T-helper 2 cell treated with Interferon-gamma antibody and Interleukin-4, amounts not matched to agents 100 ng/mL and 5 ng/mL, for 36 hours (primary cell): ENCODE measurements around the gene EDC4. TPM values are rescaled to one million over a fixed set of nuclear protein-coding genes. Genes with fewer than 3 reads are reported as not detected.

Experiments
- intact Hi-C: fragments of 100-400 bp; cut with micrococcal nuclease; formaldehyde crosslinking; loops from one replicate; pipeline ENCODE4 v1.15.1; 2023
- total RNA-seq: library from RNA; stranded (reverse); gene quantifications from 2 replicates; pipeline ENCODE4 v1.2.3, GENCODE V29; 2022

The EDC4 gene
- total RNA-seq, 1 donor from 2014 or later: 112 TPM

DNA sequence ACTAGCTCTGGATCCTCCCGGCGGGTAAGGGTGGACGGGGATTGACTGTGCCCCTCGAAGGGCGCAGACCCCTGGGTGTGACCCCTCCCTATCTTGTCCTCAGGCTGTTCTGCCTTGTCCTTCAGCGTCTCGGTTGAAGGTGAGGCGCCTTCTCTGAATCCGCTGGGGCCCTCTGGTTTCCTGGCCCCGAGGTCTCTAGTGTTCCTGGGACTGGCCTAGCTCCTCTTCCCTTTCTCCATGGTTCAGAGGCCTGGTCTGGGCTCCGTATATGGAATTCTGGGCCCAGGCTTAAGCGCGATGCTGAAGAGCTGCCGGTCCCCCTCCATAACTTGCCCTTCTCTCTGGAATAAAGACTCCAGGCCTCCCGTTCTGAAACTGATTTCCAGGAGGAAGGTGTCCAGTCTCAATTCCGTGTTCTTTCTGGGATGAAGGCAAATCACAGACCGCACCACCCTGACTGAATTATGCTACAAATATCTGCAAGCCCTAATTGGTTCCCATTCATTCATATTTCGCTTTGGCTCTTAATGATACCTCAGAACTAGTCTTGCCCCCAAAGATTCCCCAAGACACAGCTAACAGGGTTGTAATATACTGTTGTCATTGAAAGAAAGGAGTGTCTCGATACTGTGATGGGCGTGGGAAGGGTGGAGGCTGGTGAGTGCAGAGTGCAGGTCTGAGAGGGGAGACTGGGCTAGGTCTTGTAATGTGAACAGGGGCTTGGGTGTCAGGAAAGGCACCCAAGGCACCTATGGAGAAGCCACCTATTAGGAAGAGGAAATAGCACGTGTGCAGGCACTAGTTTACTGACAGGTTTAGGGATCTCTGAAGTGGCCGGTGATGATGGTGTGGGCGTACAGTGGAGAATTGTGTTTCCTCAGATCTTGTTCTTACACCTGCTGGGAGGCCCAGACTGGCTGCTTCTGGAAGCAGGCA lies 851 bp downstream of the EDC4 start:
- intact Hi-C loops: loop anchor here (2.0 kb wide), 2 partner anchors 27 to 67 kb away; partner anchors contain the start of genes CENPT, NUTF2, RANBP10 and TSNAXIP1

DNA sequence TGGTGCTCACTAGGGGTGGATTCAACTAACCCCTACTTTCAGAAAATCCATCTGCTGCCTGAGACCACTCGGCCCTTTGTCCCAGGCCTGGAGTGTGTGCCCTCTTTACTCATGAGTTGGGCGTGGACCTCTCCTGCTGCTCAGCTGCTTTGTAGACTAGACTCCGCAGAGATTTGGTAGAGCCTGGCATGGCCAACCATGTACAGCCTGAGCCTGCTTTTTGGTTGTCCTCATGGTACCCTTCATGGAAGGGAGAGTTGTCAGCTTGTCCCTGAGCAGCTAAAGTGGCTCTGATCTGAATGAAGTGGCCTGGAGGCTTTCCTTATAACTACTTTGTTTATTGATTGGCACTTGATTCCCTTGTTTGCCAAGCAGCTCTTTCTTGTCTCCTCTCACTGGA lies 1.5 kb downstream of the EDC4 start:
- intact Hi-C loops: no loop called here

DNA sequence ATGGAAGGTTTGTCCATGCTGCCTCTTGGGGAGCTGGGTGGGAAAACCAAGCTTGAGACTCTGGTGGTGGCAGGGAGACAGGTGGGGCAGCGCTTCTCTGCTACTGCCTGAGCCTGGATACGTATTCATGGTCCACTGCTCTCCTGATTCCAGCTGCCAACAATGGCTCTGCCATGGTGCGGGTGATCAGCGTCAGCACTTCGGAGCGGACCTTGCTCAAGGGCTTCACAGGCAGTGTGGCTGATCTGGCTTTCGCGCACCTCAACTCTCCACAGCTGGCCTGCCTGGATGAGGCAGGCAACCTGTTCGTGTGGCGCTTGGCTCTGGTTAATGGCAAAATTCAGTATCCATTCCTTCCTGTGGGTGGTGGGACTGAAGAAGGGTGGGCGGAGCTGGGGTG lies 4.2 kb downstream of the EDC4 start:
- intact Hi-C loops: no loop called here

DNA sequence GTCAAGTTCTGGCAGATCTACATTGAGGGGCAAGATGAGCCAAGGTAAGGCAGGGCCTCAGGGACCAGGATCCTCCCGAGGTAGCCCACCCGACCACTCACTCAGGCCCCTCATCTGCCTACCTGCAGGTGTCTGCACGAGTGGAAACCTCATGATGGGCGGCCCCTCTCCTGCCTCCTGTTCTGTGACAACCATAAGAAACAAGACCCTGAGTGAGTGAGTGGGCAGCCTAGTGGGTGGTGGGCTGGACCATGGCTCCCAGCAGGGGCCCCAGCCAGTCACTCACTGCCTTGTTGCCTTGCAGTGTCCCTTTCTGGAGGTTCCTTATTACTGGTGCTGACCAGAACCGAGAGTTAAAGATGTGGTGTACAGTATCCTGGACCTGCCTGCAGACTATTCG lies 5.4 kb downstream of the EDC4 start:
- intact Hi-C loops: no loop called here

DNA sequence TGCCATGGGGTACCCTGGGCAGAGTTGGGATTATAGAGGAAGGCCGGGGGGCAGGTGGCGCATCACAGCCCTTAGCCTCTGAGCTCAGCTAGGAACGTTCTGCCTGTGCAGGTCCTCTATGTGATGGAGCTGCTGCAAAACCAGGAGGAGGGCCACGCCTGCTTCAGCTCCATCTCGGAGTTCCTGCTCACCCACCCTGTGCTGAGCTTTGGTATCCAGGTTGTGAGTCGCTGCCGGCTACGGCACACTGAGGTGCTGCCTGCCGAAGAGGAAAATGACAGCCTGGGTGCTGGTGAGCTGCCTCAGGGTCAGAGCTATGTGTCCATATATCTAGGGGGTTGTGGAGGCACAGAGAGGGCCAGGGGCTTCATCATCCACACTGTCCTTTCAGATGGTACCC lies 6.0 kb downstream of the EDC4 start:
- intact Hi-C loops: no loop called here

DNA sequence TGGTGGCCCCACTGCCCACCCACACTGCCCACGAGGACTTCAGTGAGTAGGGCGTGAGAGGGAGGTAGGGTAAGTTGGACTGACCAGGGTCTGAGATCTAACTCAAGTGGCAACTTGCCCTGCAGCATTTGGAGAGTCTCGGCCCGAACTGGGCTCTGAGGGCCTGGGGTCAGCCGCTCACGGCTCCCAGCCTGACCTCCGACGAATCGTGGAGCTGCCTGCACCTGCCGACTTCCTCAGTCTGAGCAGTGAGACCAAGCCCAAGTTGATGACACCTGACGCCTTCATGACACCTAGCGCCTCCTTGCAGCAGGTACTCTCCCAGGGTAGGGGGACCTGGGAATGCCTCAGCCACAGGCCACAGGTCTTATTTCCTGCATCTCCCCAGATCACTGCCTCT lies 6.6 kb downstream of the EDC4 start:
- intact Hi-C loops: no loop called here

DNA sequence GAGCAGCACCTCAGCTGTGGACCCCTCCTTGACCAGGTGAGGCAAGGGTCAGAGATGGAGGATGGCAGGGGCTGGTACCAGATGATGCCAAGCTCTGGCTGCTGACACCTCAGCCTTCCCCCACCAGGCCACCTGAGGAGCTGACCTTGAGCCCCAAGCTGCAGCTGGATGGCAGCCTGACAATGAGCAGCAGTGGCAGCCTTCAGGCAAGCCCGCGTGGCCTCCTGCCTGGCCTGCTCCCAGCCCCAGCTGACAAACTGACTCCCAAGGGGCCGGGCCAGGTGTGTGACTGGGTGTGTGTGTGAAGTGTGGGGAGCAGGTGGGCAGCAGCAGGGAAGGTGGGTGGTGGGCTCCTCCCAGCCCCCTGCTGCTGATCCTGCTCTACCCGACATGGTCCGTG lies 7.1 kb downstream of the EDC4 start:
- intact Hi-C loops: no loop called here

DNA sequence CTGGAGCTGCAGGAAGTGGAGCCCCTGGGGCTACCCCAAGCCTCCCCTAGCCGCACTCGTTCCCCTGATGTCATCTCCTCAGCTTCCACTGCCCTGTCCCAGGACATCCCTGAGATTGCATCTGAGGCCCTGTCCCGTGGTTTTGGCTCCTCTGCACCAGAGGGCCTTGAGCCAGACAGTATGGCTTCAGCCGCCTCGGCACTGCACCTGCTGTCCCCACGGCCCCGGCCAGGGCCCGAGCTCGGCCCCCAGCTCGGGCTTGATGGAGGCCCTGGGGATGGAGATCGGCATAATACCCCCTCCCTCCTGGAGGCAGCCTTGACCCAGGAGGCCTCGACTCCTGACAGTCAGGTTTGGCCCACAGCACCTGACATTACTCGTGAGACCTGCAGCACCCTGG lies 7.7 kb downstream of the EDC4 start:
- intact Hi-C loops: no loop called here

DNA sequence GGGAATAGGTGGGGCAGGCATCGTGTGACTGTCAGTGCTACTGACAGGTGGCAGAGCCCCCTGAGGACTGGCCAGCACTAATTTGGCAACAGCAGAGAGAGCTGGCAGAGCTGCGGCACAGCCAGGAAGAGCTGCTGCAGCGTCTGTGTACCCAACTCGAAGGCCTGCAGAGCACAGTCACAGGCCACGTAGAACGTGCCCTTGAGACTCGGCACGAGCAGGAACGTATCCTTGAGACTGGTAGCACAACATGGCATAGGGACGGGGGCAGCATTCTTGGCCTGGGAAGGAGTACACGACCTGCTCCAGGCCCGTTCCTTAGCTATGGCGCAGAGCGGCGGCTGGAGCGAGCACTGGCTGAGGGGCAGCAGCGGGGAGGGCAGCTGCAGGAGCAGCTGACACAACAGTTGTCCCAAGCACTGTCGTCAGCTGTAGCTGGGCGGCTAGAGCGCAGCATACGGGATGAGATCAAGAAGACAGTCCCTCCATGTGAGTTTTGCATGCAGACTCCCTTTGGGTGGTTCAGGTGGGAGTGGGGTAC lies 8.8 kb downstream of the EDC4 start:
- intact Hi-C loops: no loop called here

DNA sequence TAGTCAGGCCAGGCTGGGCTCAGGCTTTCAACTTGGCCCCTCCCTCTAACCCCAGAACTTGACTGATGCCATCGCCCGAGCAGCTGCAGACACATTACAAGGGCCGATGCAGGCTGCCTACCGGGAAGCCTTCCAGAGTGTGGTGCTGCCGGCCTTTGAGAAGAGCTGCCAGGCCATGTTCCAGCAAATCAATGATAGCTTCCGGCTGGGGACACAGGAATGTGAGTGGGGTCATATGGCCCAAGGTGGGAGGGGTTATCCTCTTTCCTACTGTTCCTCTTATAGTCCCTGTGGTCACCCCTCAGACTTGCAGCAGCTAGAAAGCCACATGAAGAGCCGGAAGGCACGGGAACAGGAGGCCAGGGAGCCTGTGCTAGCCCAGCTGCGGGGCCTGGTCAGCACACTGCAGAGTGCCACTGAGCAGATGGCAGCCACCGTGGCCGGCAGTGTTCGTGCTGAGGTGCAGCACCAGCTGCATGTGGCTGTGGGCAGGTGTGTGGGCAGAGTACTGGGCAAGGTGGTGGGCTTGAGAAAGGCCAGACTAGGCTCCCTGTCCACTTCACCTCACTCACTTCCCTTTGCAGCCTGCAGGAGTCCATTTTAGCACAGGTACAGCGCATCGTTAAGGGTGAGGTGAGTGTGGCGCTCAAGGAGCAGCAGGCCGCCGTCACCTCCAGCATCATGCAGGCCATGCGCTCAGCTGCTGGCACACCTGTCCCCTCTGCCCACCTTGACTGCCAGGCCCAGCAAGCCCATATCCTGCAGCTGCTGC lies 9.7 kb downstream of the EDC4 start:
- intact Hi-C loops: loop anchor here (1.0 kb wide), 2 partner anchors 46 to 158 kb away; no protein-coding TSS in a partner anchor

DNA sequence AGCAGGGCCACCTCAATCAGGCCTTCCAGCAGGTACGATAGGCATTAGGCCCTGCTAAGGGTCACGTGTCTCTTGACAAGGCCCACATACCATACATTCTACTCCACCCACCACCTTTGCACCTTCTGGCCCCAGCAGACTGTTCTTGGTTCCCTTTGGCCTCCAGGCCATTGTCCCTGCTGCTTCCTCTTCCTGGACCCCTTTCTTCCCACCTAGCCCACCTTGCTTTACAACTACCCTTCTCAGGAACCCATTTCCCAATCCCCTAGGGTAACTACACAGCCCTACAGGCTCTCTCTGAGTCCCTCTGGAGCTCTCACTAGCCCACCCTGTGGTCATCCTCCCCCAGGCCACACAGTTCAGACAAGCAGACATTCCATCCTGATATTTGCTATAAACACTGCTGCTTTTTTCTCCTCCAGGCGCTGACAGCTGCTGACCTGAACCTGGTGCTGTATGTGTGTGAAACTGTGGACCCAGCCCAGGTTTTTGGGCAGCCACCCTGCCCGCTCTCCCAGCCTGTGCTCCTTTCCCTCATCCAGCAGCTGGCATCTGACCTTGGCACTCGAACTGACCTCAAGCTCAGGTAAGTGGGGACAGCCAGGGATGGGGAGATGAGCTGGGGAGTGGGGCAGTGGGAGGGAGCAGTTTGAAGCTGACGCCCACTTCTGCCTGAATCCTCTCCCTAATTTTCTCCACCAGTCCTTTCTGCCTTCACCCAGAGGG lies 10.5 kb downstream of the EDC4 start:
- intact Hi-C loops: loop anchor here (1.0 kb wide), 2 partner anchors 45 to 157 kb away; no protein-coding TSS in a partner anchor

DNA sequence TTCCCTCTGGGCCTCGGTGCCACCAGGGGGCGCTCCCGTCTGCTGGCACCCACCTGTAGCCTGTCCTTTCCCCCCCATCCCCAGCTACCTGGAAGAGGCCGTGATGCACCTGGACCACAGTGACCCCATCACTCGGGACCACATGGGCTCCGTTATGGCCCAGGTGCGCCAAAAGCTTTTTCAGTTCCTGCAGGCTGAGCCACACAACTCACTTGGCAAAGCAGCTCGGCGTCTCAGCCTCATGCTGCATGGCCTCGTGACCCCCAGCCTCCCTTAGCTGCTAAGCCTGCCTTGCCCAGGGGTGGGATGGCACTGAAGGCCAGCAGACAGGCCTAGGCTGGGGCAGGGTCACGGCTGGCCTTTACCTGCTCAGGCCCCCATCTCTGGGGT lies 11.0 kb downstream of the EDC4 start:
- intact Hi-C loops: loop anchor here (1.0 kb wide), 2 partner anchors 44 to 156 kb away; no protein-coding TSS in a partner anchor

DNA sequence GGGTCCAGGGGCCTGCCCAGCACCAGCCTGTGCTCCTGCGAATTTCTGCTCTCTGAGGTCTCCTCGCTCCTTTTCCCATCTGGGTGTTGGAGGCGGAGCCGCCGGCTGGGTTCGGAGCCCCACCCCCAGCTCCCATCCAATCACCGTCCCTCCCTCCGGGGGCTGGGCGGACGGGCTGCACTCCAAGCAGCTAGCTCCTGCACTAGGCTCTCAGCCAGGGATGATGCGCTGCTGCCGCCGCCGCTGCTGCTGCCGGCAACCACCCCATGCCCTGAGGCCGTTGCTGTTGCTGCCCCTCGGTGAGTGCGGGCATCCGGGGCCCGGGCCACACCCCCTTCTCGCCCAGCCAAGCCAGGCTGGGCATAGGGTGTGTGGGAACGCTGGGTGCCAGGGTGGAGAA lies 11.8 kb downstream of the EDC4 start, which contains the start of gene NRN1L:
TSS of gene NRN1L (plus strand) at position 202 of the 400 bp plus-strand sequence. CDS start at position 221, 19 bp downstream.
- intact Hi-C loops: no loop called here

DNA sequence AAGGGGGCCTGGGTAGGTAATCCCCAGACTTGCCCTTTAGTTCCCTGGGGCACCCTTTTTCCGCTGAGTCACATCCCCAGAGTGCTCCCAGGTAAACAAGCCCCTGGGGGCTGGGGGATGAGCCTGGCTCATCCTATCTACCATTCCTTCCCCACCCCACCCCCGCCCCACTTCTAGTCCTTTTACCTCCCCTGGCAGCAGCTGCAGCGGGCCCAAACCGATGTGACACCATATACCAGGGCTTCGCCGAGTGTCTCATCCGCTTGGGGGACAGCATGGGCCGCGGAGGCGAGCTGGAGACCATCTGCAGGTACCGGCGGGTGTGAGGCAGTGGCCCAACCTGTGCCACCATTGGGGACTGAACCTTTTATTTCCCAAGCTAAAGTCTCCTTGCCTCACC lies 12.7 kb downstream of the EDC4 start:
- intact Hi-C loops: no loop called here

DNA sequence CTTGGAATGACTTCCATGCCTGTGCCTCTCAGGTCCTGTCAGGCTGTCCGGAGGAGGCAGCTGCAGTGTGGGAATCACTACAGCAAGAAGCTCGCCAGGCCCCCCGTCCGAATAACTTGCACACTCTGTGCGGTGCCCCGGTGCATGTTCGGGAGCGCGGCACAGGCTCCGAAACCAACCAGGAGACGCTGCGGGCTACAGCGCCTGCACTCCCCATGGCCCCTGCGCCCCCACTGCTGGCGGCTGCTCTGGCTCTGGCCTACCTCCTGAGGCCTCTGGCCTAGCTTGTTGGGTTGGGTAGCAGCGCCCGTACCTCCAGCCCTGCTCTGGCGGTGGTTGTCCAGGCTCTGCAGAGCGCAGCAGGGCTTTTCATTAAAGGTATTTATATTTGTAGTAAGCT lies 13.1 kb downstream of the EDC4 start:
- intact Hi-C loops: no loop called here

DNA sequence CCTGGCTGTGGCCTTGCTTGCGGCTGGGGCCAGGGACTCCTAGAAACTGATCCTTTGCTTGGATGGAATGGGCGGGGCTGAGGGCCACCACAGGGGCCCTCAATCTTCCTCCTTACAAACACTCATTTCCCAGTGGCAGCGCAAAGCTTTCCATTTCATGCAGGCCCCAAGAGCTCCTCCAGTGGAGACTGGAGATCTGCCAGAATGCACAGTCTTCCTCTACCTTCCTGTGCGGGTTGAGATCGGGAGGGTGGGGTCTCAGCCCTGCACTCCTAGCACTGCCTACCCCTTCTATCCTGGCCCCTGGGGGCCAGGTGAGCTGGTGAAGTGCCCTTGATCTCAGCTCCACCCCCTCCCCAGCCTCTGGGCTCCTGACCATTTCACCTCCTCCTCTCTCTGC lies 13.5 kb downstream of the EDC4 start:
- intact Hi-C loops: no loop called here

DNA sequence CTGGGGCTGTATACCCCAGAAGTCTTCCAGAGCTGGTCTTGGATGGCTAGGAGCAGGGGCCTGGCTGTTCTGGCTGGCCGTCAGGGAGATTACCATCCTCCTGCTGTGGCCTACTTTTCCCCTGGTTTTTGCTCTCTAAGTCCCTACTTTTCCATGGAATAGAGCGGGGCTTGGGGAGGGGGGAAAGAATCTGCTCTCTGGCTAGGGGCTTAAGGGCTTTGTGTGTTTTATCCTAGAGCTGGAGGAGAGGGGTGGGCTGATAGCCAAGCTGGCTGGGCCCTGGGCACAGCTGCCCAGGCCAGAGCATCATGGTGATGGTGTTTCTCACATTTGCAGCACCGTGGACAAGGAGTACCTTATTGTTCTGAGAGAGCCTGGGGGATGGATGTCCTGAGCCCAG lies 15.5 kb downstream of the EDC4 start:
- intact Hi-C loops: no loop called here

DNA sequence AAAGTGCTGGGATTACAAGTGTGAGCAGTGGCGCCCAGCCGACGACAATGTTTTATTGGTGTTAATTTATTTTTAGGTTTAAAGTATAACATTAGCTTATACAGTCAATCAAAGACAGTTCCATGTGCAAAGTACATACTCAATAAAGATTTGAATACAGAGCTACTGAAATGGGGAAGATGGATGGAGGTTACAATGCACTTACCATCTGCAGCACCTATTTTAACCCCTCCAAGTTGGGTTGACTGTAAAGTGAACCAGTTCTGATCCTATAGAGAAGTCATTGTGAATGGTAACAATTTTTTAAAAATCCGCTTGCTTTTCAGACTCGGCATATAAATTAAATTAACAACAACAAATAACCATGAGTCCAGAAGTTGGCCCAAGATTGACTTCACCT lies 19.5 kb downstream of the EDC4 start:
- intact Hi-C loops: no loop called here

DNA sequence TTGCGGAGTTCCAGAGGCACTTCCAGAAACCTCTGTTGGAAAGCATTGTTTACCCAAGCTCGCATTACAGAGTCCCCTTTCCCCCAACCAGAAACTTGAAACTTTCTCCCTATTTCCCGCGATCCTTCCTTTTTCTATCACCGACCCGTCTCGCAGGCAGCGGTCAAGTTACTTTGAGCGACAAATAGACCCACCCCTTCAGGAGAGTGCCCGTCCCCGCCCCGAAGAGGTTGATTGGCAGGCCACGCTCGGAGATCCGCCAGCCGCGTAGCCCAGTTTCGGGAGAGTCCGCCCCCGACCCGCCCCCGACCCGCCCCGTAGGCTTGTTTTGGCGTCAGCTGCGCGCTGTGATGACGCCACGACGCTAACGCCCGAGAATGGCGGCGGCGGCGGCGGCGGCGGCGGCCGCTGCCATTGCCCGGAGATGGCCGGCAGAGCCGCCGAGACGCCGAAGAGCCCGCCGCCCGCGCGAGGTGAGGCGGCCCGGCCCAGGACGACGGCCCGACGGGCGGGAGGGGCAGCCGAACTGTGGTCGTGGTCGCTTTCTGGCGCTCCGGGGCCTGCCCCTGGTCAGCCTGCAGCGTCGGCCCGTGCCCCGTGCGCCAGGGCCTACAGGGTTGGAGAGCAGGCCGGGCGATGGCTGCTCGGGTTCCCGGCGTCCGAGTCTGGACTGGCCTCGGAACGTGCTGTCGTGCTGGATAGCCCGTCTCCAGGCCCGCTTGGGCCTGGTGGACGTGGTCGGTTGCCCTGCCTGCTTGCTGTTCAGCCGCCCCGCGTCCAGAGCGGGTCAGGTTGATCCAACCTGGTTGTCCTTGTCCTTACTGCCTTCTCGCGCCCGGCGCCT lies 20.3 kb downstream of the EDC4 start, which contains the start of gene PSKH1:
TSS of gene PSKH1 (plus strand) at position 356 of the 844 bp plus-strand sequence. CDS start 15,496 bp downstream, outside the sequence.
- intact Hi-C loops: loop anchor here (1.0 kb wide), 3 partner anchors 42 to 75 kb away; partner anchors contain the start of genes NUTF2 and SLC12A4
